Lower leg skin (tissue), 3 donors: Measurements from ENCODE around the gene FBRS.

Source experiments
- POLR2A ChIP-seq, 2 donors: fragments of 450-650 bp; IDR thresholded peaks; one replicate each; pipeline ENCODE4 v1.6.1; 2016 to 2017; ENCODE audit warnings: antibody characterized with exemption in 2 of 2, mild to moderate bottlenecking in 1 of 2, moderate library complexity in 1 of 2
- TF ChIP-seq, protein P1 (sequence below), 3 donors: fragments of 450-650 bp; IDR thresholded peaks; one replicate each; pipeline ENCODE4 v1.5.1; 2016; ENCODE audit warnings: antibody characterized with exemption in 3 of 3, mild to moderate bottlenecking in 3 of 3, moderate library complexity in 2 of 3

GRCh38 chr16:30654856-30655255, 3.4 kb upstream of the FBRS start:
- TF ChIP-seq, protein P1, sequence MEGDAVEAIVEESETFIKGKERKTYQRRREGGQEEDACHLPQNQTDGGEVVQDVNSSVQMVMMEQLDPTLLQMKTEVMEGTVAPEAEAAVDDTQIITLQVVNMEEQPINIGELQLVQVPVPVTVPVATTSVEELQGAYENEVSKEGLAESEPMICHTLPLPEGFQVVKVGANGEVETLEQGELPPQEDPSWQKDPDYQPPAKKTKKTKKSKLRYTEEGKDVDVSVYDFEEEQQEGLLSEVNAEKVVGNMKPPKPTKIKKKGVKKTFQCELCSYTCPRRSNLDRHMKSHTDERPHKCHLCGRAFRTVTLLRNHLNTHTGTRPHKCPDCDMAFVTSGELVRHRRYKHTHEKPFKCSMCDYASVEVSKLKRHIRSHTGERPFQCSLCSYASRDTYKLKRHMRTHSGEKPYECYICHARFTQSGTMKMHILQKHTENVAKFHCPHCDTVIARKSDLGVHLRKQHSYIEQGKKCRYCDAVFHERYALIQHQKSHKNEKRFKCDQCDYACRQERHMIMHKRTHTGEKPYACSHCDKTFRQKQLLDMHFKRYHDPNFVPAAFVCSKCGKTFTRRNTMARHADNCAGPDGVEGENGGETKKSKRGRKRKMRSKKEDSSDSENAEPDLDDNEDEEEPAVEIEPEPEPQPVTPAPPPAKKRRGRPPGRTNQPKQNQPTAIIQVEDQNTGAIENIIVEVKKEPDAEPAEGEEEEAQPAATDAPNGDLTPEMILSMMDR (IDR thresholded peaks at IDR 0.05) = no peak
- no peak for TF ChIP-seq POLR2A (IDR thresholded peaks at IDR 0.05)
